Prostate gland (tissue), 2 donors: Measurements from ENCODE around the gene OR13C5.

ENCODE experiments used
- CTCF ChIP-seq, 4 experiments: fragments of 200-600 bp in 2 of 4; fragments of 450-650 bp in 2 of 4; sonication (generic) in 2 of 4; IDR thresholded peaks; 1 replicate in 3 of 4; 2 replicates in 1 of 4; pipeline ENCODE4 v1.5.1; 2016 to 2019; ENCODE audit warnings: antibody characterized with exemption in 4 of 4, mild to moderate bottlenecking in 2 of 4, moderate library complexity in 2 of 4
- POLR2A ChIP-seq: fragments of 450-650 bp; IDR thresholded peaks from one replicate; pipeline ENCODE4 v1.6.1; 2016; ENCODE audit warnings: antibody characterized with exemption, mild to moderate bottlenecking

- TF ChIP-seq CTCF (IDR thresholded peaks at IDR 0.05) (no peak), POLR2A (no peak)
Measured at GRCh38 chr9:104572612-104573011, 26.6 kb downstream of the OR13C5 start.
